HG03432 (cell line): ENCODE data around the gene ACER1.
A peak's percentile ranks its signal among the peaks of the same experiment; 100 is the strongest.
"Not testable (repeated sequence)": the region's sequence is repeated elsewhere in the genome, so short reads cannot be mapped to it uniquely, and the experiment has no call there.

Source experiments
- ATAC-seq: cut with Tn5 transposase; IDR thresholded peaks from one replicate; pipeline ENCODE4 v1.9.1; 2021; ENCODE audit warnings: mild to moderate bottlenecking, moderate library complexity; ENCODE audit not compliant: unreplicated experiment

Gene ACER1

DNA sequence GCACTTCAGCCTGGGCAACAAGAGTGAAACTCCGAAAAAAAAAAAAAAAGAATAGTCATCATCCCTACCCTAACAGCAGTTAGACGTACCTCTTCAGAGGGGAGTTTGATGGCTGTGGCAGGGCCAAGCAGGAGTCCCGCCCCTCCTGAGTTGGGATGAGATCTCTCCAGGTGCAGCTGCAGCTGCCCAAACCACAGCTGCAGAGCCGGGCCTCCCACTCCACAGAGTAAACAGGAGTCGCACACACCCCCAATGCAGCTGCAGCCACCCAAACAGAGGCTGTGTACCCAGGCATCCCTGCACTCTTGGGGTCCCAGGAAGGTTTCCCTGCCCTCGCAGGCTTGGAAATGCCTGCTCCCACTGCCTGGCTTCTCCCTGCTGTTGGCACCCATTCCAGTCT, 36.2 kb downstream of the ACER1 start:
- ATAC-seq = no peak

DNA sequence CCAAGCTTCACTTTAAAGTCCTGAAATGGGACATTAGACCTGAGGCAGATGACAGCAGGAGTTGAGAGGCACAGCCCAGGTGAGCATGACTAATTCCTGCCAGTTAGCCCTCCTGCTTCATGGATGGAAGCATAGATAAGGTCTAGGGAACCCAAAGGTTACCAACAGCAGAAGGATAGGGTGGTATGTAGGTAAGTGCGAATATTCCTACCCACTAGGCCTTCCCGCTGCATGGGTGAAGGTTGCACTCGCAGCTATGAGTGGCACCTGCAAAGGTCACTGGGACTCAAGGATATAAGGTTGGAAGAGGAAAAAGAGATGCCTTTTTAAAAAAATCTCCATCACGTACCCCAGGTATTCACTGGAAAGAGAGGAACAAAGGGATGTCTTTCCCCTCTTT, 41.4 kb downstream of the ACER1 start:
- ATAC-seq = no peak

DNA sequence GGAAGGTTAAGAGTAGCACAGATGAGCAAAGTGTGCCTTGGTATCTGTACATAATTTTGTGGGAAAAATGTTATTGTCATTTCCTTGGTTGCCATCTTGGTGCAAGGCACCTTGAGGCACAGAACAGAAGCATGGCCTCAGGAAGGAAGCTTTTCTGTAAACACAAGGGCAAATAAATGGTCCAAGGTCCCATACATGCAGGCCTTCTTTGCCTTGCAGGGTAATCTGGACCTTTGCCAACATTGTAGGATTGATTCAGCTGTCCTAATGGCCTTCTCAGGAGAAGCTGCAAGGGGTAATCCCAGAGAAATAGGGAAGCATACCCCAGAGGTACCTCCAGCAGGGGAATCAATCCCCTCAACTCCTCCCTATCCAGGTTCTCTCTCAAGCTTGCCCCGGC, 44.7 kb downstream of the ACER1 start:
- ATAC-seq = no peak

DNA sequence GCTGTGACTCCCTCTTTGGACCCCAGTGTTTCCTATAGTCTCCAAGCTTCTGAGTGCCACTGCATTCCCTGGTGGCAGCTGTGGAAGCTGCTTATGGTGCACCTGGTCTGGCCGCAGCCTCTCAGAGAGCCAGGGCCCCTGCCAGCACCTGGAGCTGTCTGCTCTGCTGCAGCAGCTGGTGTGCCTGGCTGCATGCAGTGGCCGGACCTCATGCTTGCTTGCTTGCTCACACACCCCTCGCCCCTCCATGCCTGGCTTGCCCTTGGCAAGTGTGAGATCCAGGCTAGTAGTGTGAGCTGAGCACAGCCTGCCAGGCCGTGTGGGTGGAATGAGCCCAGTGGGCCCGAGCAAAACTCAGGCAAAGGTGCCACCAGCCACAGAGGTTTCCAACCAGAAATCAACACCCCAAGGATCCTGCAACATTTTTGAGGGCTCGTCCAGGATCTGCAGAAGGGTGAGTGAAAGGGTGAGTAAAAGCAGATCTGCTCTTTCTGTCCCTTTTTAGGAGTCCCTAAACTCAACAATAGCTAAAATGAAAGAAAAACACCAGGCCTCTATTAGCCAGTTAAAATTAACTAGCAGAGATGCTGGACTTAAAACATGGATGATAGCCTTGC, 46.0 kb downstream of the ACER1 start:
- no peak for ATAC-seq

DNA sequence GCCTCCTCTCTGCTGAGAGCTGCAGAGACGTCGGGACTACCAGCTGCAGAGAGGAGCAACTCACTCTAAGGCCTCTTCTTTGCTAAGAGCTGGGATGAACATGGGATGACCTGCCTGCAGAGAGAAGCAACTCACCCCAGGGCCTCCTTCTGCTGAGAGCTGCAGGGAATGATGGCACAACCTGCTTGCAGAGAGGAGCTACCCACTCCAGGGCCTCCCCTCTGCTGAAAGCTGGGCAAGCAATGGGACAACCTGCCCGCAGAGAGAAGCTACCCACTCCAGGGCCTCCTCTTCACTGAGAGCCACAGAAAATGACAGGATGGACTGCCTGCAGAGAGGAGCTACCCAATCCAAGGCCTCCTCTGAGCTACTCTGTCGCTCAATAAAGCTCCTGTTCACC, 46.7 kb downstream of the ACER1 start:
- no peak for ATAC-seq

DNA sequence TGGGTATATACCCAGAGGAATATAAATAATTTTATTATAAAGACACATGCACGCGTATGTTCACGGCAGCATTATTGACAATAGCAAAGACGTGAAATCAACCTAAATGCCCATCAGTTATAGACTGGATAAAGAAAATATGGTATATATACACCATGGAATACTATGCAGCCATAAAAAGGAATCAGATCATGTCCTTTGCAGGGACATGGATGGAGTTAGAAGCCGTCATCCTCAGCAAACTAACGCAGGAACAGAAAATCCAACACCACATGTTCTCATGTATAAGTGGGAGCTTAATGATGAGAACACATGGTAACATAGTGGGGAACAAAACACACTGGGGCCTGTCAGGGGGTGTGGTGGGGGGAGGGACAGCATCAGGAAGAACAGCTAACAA, 51.0 kb downstream of the ACER1 start:
- not testable (repeated sequence) for ATAC-seq

DNA sequence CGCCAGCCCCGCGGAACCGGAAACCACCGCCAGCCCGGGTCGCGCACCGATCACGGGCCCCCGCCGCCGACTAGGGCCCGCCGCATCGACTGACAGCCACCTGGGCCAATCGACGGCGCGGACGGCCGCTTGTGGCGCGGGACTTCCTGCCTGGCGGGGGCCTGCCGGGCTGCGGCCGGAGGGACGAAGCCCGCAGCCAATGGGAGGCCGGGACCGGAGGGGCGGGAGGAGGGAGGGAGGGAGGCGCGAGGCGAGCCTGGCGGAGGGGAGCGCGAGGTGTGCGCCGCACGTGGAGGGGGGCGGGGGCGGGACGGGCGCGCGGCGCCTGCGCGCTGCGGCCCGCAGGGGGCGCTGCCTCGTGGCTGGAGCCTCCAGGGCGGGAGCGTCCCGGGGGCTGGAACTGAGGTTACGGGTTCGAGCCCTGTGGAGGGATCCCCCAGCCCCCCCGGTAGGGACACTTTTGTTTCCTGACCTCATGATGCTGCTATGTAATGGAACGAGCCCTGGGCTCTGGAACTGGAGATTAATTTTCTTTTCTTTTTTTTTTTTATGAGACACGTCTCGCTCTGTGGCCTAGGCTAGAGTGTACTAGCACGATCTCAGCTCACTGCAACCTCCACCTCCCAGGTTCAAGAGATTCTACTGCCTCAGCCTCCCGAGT, 53.4 kb downstream of the ACER1 start, which contains the start of gene MLLT1:
MLLT1 (minus strand) TSS at position 45 of the 661 bp plus-strand sequence. CDS start 191 bp downstream, outside the sequence.
- peak; percentile 92 for ATAC-seq

DNA sequence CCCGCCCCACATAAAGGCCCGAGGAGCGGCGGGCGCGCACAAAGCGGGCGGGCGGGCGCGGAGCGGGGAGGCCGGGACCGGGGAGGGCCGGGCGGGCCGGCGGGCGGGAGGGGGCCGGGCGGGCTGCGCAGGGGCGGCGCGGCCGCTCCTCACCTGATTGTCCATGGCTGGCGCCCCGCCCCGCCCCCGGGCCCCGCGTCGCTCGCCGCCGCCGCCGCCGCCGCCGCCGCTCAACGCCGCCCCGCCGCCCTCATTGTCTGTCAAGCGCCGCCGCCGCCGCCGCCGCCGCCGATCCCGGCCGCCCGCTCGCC, 53.8 kb downstream of the ACER1 start:
- no peak for ATAC-seq

DNA sequence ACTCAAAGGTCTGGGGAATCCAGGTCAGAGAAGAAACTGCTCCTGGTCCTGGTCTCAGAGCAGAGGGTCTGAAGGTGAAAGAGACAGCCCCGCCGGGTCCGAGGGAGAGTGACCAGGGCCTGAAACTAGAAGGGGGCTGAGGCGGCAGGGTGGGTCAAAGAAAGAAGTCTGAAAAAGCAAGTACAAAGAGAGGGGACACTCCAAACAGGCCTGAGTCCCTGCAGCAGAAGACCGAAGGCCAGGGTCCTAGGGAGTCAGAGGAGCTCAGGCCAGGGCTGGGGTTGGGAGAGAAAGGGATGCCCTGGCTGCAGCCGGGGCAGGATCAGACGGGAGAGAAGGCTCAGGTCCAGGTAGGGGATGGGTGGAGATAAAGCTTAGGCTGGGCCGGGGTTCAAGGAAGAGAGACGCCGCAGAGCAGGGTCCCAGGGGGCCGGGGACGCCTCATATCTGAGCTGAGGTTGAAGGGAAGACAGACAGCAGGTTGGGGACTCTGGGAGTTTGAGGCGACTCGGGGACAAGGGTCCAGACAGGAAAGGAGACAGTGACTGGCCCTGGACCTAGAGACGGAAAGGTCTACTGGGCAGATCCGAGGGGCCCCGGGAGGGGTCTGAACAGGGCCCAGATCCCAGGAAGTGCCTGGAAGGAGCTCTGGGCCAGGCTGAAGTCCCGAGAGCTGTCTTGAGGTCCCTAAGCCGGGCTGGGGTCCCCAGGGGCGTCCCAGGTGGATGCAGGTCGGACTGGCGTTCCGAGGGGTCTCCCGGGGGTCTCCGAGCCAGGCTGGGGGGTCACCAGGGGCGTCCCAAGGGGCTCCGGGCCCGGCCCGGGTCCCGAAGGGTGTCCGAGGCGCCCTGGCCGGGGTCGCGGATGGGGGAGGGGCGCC, 54.4 kb downstream of the ACER1 start:
- peak; percentile 3 for ATAC-seq

DNA sequence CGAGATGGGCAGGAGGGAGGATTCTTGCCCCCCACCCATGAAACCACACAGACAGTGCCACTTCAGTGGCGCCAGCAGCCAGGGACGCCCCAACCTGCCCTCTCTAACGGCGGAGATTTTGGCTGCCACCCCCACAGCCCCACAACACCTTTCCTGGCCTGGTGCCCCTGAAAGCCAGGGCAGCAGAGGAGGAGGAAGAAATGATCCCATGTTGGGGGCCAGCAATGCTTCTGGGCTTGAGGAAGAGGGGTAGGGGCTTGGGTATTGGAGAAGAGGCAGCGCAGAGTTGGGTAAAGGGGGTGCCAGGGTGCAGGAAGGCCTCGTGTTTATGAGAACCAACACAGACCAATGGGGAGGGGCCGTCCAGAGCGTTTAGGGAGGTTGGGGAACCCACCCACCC, 55.4 kb downstream of the ACER1 start:
- ATAC-seq = no peak

DNA sequence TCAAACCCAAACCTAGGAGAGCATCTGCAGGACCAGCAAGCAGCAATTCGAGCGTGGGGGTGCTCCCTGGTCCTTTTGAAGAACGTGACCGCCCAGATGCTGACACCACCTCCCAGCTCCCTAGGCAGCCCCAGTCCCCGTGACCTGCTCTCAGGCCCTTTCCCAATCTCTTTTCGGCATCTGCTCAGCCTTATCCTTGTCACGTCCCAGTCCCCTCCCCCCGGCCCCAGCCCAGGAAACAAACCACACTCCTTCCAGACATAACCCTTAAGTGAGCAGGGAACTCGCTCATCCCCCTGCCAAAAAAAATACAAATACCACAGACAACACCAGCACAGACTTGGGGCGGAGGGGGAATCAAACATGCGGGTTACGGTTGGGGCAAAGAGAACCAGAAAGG, 57.0 kb downstream of the ACER1 start:
- ATAC-seq = no peak

DNA sequence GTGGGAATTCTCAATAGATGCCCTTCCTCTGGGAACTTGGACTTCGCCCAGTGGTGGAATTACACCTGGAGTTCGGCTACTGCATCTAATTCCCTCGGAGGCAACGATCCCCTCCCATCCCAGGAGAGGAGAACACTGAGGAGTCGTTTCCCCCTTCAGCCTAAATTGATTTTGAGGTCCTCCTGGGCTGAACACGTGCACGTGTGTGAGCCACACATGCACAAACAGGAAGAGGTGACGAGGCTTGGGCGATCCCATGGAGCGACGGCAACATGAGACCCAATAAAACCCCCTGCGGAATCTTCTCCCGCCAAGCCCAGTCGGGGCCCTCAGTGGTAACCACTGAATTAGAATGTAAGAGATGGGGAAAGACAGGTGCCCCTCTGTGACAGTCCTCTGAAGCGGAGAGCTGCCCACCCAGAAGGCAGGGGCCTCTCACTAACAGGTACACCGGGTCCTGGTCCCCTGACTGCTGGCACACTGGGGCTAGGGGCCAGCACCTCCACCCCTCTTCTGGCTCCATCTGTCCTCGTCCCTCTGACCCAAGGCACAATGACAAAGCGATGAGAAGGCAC, 58.2 kb downstream of the ACER1 start:
- no peak for ATAC-seq

DNA sequence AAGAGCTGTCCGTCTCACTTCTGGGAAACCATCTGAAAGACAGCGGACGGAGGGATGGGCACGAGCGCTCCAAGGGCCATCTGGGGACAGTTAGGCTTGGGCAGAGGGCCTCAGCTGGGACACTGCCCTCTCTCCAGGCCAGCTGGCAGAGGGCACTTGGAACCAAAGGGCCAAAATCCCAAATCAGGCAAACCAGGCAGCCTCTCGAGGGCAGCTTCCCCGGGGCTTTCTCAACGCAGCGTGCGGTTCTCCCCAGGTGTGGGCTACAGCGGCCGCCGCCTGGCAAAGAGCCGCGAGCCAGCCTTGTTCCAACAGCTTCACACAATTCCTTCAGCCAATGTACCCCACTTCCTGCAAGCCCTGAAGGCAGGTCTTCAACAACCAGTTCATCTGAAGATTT, 58.7 kb downstream of the ACER1 start:
- no peak for ATAC-seq

DNA sequence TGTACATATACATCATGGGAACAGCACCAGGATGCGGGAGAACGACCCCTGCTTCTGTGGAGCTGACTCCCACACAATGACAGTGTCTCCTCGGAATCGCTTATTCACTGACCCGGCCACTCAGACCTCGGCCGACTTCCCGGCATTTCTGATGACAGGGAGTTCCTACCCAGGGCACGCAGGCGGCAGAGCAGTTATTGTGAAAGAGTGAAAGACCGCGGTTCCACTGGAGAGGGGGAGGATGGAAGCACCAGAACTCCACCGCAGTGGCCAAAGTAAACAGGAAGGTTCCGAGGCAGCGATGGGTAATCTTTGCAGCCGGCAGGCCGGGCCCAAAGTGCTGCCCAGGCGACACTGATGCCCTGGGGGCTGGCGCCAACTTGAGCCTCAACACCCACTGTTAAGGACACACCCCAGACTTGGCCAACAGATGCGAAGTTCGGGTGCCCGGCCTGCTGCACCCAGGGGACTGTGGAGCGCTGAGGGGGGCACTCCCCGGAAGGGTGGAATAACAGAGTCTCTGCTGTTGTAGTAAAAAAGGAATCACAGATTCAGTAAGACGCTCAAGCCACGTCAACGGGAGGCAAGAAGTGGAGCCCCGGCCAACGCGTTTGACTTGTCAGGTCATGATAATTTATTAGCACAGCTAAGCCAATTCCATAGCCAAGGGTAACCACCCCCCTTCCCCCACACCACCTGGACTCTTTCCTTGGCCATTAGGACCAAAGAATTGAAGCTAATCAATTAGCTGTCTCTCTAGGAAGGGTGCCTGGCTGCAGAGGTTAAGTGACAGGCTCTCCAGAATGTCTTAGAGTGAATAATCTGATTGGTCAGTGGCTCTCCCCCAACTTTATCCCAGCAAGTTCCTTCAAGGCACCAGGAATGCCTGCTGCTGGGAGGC, 59.5 kb downstream of the ACER1 start:
- ATAC-seq = no peak

DNA sequence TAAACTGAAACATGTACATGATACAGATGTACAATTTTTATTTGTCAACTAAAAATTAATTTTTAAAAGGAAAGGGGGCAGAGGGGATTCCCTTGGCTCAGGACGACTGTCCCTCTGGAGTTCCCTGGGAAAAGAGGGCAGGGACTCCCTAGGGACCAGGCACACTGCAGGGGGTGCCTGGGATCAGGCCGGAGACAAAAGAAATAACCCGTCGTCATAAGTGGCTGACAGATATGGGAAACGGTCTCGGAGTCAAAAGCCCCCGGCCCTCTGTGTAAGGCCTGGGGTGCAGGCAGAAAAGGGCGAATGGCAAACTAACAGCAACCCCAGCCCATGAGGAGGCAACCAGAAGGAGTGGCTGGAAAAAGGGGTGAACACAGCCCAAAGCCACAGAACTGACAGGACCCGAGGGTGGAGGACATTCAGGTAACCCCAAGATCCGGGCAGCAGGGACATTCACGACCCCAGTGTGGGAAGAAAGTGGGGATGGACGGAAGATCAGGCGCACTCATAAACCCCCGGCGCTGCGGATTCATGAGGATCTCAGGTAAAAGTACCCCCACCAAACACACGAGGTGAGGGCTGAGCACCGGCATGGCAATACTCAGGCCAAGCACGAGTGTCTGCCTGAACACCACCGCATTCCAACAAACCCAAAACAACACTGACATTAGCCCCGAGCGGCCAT, 60.4 kb downstream of the ACER1 start:
- no peak for ATAC-seq

DNA sequence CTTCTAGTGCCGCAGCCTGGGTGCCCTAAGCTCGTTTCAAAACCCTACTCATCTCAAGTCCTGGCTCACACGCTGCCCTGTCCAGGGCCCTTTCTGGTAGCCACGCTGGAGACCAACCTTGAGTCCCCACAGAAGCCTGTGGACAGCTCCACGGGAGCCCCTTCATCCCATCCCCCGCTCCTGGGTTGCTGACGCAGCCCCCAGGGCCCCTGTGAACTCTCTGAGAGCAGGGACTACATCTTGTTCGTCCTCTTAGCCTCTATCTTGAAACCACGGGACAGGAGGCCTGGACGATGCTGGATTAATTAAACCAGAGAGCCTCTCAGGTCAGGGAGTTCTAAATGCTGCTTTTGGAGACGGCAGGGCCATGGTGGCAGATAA, 61.0 kb downstream of the ACER1 start:
- ATAC-seq = no peak

DNA sequence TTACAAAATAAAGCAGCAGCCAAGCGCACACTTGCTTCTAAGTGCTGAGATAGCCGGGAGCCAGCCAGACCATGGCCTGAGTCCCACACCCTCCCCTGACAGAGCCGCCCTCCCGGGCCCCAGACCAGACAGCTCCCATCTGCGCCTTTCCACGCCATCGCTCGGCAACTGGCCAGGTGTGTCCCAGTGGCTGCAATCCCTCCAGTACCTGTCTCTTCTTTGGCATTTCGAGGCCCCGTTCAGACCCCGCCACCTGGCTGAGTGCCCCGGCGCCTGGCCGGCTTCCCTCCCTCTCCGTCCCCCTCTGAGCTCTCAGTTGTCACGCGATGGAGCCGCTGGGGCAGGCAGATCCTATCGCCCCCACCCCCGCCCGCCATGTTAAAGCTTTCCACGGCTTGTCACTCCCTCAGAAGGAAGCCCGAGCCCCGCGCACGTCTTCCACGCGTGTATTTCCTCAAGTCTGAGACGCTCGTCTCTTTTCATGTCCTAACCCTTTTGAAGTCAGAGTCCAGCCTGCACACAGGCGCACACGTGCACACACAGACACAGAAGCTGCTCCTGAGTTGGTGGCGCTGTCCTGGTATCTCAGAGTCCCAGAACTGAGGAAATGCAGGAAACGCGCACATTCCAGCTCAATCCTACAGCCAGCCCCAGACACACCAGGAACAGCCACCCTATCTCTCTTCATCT, 61.5 kb downstream of the ACER1 start:
- ATAC-seq = no peak

DNA sequence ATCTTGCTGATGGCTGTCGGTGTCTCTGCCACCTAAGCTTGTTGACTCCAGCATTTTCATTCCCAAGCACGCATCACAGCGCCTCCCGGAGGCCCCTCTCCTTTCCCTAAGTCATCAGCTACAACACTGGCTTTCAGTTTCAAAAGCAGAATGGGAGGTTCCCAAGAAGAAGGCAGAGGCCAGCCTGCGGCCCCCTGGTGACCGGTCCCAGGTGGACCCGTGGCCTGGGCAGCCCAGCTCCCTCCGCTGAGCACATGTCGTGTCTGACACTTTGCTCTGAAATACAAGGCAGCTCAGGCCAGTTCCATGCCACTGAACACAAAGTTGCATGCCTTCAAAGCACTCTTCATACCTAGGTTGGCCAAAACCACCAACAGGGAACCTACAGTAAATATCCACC, 62.2 kb downstream of the ACER1 start:
- no peak for ATAC-seq

DNA sequence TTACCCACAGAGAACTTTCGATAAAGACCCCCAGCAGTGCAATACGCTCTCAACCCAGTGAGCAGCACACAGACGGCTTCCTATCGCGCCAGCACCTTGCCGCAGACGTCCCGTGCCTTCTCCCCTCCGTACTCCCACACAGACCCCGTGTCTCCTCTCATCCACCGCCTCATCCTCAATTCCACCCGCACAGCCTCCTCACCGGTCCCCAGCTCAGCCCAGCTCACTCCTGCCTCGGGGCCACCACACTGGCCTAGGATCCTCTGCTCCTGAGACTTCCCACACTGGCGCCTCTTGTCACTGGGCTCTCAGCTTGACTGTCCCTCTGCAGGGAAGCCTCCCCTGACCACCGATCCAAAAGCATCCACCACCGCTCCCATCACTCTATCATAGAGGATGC, 62.6 kb downstream of the ACER1 start:
- no peak for ATAC-seq
